OCI-LY1 (cell line): ENCODE measurements around the gene REV3L.

ENCODE experiments used
- H2AFZ ChIP-seq: fragments of 200-600 bp; sonication (generic), shearing (Covaris generic); 2 replicates; pipeline ENCODE4 v1.6.0; 2014; ENCODE audit warnings: antibody characterized with exemption, mild to moderate bottlenecking, low read length
- H3F3A ChIP-seq: fragments of 200-600 bp; sonication (generic), shearing (Covaris generic); 2 replicates; pipeline ENCODE4 v1.6.0; 2014; ENCODE audit warnings: mild to moderate bottlenecking, antibody characterized with exemption, low read length, moderate library complexity; ENCODE audit not compliant: insufficient read depth
- H3K27ac ChIP-seq: fragments of 200-600 bp; sonication (generic); 2 replicates; pipeline ENCODE4 v1.5.1; 2014; ENCODE audit warnings: low read length, mixed run types, mild to moderate bottlenecking, low read depth; ENCODE audit not compliant: poor library complexity, severe bottlenecking
- H3K27me3 ChIP-seq: fragments of 200-600 bp; sonication (generic); 2 replicates; pipeline ENCODE4 v1.6.0; 2014; ENCODE audit warnings: antibody characterized with exemption, mild to moderate bottlenecking, low read length, moderate library complexity; ENCODE audit not compliant: insufficient read depth
- H3K36me3 ChIP-seq: fragments of 200-600 bp; sonication (generic); 2 replicates; pipeline ENCODE4 v1.6.1; 2014; ENCODE audit warnings: mild to moderate bottlenecking, antibody characterized with exemption, low read length, moderate library complexity, mixed read lengths; ENCODE audit not compliant: insufficient read depth
- H3K4me1 ChIP-seq: fragments of 200-600 bp; sonication (generic); 2 replicates; pipeline ENCODE4 v1.5.1; 2014; ENCODE audit warnings: mild to moderate bottlenecking, low read length, moderate library complexity; ENCODE audit not compliant: insufficient read depth, severe bottlenecking
- H3K4me2 ChIP-seq: fragments of 200-600 bp; sonication (generic), shearing (Covaris generic); 2 replicates; pipeline ENCODE4 v1.6.1; 2014; ENCODE audit warnings: low read length
- H3K4me3 ChIP-seq: fragments of 200-600 bp; sonication (generic); 2 replicates; pipeline ENCODE4 v1.5.1; 2014; ENCODE audit warnings: low read length, low read depth, mild to moderate bottlenecking, mixed read lengths; ENCODE audit not compliant: poor library complexity, severe bottlenecking
- H3K79me2 ChIP-seq: fragments of 200-600 bp; shearing (Covaris generic); 2 replicates; pipeline ENCODE4 v1.6.1; 2016; ENCODE audit warnings: mixed run types, low read length, mixed read lengths; ENCODE audit not compliant: insufficient read depth
- H3K9ac ChIP-seq: fragments of 200-600 bp; sonication (generic), shearing (Covaris generic); 2 replicates; pipeline ENCODE4 v1.6.1; 2014; ENCODE audit warnings: mild to moderate bottlenecking, low read length, mixed read lengths
- H3K9me2 ChIP-seq: fragments of 200-600 bp; sonication (generic), shearing (Covaris generic); 2 replicates; pipeline ENCODE4 v1.6.1; 2014; ENCODE audit warnings: low read depth, mild to moderate bottlenecking, low read length, mixed read lengths
- H3K9me3 ChIP-seq: fragments of 200-600 bp; shearing (Covaris generic); 2 replicates; pipeline ENCODE4 v1.6.1; 2014; ENCODE audit warnings: low read length, mixed read lengths
- H4K20me1 ChIP-seq: fragments of 200-600 bp; sonication (generic), shearing (Covaris generic); 2 replicates; pipeline ENCODE4 v1.6.0; 2016; ENCODE audit warnings: mild to moderate bottlenecking, low read length; ENCODE audit not compliant: insufficient read depth
- EZH2 ChIP-seq: fragments of 200-600 bp; sonication (generic), shearing (Covaris generic); IDR thresholded peaks from 2 replicates; pipeline ENCODE4 v1.8.0; 2017; ENCODE audit warnings: borderline replicate concordance, mixed run types, mild to moderate bottlenecking, antibody characterized with exemption, low read length, moderate library complexity, mixed read lengths
- TF ChIP-seq, protein P1 (sequence below): fragments of 200-600 bp; sonication (generic), shearing (Covaris generic); IDR thresholded peaks from 2 replicates; pipeline ENCODE4 v1.5.1; 2017; ENCODE audit warnings: mild to moderate bottlenecking, antibody characterized with exemption, low read length, moderate library complexity, mixed read lengths

The REV3L gene

DNA sequence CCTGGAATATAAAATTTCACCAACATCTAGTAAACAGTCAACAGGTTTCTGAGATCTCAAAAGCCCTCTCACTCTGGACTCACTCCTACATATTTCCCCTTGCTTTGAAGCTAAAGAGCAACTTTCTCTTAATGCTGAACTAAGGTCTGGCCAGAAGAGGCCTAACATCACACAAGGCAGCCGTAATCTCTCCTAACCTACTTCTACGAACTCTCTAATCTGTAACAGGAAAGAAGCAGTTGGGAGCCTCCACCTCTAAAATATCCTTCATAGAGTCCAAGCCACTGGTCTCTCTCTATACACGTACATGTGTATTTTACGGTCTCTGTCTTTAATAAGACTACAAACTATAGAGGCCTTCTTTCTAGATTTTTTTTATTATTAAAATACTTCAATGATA, 72.0 kb downstream of the REV3L start:
- Histone ChIP-seq H3K4me1 (peaks cover 7% of the 10 kb centered on the region), H3K36me3 (peaks cover 79% of the 10 kb centered on the region), H3K4me2 (no peak overlapping the region), H3K79me2 (no peaks in the 10 kb centered on the region; the same call in 1 of the 2 replicates), H4K20me1 (no peaks in the 10 kb centered on the region), H3K9ac (no peak overlapping the region), H3F3A (no peaks in the 10 kb centered on the region), H3K9me2 (no peaks in the 10 kb centered on the region), H3K9me3 (no peaks in the 10 kb centered on the region), H3K27ac (no peak overlapping the region), H3K27me3 (no peaks in the 10 kb centered on the region), H2AFZ (no peak overlapping the region), H3K4me3 (no peak overlapping the region)
- TF ChIP-seq, protein P1, sequence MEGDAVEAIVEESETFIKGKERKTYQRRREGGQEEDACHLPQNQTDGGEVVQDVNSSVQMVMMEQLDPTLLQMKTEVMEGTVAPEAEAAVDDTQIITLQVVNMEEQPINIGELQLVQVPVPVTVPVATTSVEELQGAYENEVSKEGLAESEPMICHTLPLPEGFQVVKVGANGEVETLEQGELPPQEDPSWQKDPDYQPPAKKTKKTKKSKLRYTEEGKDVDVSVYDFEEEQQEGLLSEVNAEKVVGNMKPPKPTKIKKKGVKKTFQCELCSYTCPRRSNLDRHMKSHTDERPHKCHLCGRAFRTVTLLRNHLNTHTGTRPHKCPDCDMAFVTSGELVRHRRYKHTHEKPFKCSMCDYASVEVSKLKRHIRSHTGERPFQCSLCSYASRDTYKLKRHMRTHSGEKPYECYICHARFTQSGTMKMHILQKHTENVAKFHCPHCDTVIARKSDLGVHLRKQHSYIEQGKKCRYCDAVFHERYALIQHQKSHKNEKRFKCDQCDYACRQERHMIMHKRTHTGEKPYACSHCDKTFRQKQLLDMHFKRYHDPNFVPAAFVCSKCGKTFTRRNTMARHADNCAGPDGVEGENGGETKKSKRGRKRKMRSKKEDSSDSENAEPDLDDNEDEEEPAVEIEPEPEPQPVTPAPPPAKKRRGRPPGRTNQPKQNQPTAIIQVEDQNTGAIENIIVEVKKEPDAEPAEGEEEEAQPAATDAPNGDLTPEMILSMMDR, result no peak
- no peak for TF ChIP-seq EZH2

DNA sequence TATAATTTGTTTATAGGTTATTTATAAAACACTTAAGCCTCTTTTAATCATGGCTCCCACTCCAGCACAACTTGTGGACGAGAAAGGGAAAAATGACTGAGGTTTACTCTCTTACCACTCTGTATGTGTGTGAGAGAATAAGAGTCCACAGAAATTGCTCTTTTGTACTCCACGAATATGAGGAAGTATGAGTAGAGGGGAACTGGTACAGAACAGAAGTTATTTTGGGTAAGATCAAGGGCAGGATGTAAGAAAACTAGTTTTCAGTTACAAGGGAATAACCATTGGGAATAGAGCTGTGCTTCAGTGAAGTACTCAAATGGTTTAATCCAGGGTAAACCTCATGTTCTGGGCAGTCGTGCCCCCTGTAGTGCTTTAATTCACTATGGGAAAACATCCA, 72.6 kb downstream of the REV3L start:
- Histone ChIP-seq H3K4me3 (no peak overlapping the region), H3K9ac (no peak overlapping the region), H2AFZ (no peak overlapping the region), H3K36me3 (peaks cover 77% of the 10 kb centered on the region), H3K27me3 (no peaks in the 10 kb centered on the region), H3K9me3 (no peaks in the 10 kb centered on the region), H3K4me2 (no peak overlapping the region), H3F3A (no peaks in the 10 kb centered on the region), H3K79me2 (no peaks in the 10 kb centered on the region; the same call in 1 of the 2 replicates), H4K20me1 (no peaks in the 10 kb centered on the region), H3K9me2 (no peaks in the 10 kb centered on the region), H3K27ac (no peak overlapping the region), H3K4me1 (peaks cover 10% of the 10 kb centered on the region)
- TF ChIP-seq, protein P1, result no peak
- no peak for TF ChIP-seq EZH2

DNA sequence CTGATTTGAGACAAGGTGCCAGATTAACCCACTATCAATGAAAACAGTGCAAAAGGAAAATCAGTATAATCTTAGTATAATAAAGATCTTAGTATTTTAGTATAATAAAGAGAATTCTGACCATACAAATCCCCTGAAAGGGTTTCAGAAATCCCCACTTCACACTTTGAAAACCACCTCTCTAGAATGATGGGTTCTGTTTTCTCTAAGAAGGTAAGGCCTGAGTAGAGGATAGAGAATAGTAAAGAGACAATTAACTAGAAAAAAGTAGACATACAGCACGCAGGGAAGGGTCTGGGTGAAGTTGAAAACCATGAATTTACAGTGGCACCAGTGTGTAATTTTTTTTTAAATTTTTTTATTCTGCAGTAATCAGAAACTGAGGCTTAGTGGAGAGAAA, 73.6 kb downstream of the REV3L start:
- peaks cover 76% of the 10 kb centered on the region for H3K36me3 ChIP-seq
- H3K4me3 ChIP-seq, result no peak overlapping the region
- no peaks in the 10 kb centered on the region; the same call in 1 of the 2 replicates for H3K79me2 ChIP-seq
- no peaks in the 10 kb centered on the region for H3K27me3 ChIP-seq
- H3K9me3 ChIP-seq, result no peaks in the 10 kb centered on the region
- peaks cover 10% of the 10 kb centered on the region for H3K4me1 ChIP-seq
- H3K9me2 ChIP-seq, result no peaks in the 10 kb centered on the region
- TF ChIP-seq EZH2, result no peak
- TF ChIP-seq, protein P1, result no peak
- H3K9ac ChIP-seq, result no peak overlapping the region
- no peak overlapping the region for H2AFZ ChIP-seq
- no peak overlapping the region for H3K4me2 ChIP-seq
- no peaks in the 10 kb centered on the region for H3F3A ChIP-seq
- no peak overlapping the region for H3K27ac ChIP-seq
- H4K20me1 ChIP-seq, result no peaks in the 10 kb centered on the region
